Inferior parietal cortex (tissue), 1 donor: ENCODE measurements around the gene NTM.

Experiments
- DNase-seq: peaks from one replicate; pipeline ENCODE4 v3.0.0-alpha.2; 2016; ENCODE audit errors: extremely low spot score

NTM gene

DNA sequence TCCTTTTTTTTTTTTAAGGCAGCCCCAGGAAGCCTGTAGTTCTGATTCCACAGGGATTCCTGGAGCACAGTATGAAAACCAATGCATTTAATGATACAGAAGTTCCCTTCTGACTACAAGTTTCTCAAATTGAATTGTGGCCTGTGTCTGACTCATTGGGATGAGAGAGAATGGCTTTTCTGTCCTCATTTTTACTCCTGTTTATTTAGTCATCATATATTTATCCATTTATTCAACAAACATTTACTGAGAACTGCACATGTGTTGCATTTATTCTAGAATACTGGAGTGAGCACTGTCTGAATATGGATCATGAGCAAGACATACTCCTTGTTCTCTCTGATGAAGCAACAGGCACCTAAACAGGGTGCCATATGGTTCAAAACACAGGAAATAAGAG is 231.2 kb downstream of the NTM start:
- no peak for DNase-seq

DNA sequence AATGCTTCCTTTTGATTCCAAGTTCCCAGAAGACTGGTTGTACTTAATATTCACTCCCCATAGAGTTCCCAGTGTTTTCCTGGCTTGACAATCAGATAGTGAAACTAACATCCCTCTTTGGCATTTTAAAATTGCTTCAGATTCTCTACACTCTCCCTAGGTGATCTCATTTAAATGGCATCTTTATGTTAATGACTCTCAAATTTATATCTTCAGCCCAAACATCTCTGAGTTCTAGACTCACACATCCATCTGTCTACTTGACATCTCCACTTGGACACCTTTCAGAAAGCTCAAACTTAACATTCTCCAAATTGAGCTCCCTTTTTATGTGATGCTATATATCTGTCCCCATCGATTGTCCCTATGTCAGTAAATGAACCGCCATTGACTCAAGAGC is 232.0 kb downstream of the NTM start:
- DNase-seq, result no peak

DNA sequence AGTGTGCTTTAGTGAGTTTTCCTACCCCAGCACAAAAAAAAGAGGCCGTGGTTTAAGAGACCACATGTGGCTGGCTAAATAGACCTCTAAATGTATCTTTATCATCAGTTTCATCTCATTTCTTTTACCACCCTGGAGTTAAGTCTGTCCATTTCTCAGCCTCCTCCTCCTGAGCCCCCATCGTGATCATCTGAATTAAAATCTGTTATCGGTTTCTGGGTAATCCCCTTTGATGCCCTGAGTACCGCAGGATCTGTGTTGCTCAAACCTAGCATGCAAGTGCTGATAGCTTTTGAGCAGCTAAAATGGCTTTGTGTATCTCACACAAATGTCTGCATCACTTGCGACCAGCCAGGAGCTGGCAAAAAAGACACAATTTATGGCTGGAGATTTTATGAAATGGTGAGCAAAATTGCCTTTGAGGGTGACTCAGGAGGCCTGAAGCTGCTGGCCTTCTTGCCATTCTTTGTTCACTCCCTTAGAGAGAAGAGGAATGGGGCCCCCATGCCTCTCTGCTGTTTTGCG is 236.5 kb downstream of the NTM start:
- DNase-seq, result no peak

DNA sequence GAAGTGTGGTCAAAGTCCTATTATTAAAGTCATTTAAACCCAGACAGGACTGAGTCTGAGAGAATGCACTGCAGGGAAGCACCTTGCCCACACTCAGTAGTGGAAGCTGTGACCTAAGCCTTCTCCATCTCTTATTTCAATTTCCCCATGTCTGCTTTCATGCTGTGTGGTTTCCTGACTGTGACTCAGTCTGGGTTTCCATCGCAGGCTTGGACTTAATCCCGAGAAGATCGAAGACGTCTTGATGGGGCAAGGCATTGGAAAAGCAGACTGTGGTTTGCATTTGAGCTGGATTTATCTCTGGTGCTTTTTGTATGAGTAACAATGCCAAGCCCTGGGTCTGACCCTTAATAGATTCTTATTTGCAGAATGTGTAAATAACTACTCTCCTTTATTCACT is 238.9 kb downstream of the NTM start:
- DNase-seq, result no peak

DNA sequence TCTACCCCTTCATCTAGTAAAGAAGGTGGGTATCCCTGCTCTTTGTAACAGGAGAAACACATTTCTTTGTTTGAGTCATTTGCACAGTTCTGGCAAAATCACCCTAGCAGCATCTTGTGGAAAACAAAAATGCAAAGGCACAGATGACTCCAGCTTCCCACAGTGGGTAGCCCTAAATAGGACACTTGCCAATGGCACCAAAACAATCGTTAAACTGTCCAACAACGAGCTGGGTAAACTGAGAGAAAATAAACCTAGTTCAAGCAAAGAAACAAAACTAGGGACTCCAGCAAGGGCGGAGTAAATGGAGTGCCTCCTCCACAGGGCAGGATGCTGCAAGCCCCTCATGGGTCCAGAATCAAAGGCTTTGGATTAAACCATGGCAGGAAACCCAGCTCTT is 239.5 kb downstream of the NTM start:
- DNase-seq, result no peak

DNA sequence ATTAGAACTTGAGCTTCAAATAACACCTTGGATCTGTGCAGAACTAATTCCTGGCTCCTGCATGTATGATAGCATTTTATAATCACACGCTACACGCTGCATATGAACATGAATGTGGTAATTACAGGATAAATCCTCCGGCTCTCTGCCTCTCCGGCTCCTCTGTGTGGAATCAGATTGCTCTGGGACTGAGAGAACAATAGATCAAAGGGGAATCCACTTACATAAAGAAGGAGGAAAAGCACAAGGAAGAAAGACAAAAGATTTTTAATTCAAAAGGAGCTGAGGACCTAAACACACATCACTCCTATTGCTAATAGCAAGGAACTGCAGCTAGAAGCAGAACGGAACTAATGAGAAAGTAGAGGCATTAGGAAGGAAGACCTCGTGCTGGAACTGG is 240.9 kb downstream of the NTM start:
- no peak for DNase-seq

DNA sequence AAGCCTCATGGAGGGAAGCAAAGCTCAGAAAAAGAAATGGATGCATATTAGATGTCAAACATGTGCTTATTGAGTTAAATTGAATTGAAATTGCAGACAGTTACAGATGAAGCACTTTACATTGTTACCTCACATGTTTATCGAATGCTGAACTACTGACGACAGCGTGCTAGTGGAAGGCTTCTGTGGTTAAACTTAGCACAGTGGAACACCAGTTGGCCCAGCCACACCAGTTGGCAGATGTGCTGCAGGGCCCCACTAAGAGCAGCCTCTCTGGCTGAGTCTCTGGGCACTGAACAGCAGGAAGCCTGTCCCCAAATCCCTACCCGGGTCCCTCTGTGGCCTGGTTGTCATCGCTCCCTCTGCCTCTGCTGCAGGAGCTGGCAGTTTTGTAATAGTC is 242.1 kb downstream of the NTM start:
- DNase-seq, result no peak

DNA sequence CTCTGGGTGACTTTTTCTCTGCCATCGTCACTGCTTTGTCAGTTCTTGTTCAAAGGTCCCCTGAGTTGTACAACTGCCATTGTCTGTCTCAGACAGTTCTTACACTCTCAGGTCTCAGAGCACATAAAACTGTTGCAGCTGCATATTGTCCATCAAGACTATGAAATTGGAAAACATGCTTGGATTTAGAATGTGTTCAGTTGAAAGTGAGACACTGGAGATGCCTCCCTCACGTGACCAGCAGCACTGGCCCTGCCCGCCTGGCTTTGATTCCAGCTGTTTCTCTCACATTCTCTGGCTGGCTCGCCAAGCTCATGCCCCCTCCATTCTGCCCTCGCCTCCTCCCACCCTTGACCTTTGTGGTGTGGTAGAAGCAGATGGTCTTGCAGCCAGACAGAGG is 244.2 kb downstream of the NTM start:
- DNase-seq, result no peak

DNA sequence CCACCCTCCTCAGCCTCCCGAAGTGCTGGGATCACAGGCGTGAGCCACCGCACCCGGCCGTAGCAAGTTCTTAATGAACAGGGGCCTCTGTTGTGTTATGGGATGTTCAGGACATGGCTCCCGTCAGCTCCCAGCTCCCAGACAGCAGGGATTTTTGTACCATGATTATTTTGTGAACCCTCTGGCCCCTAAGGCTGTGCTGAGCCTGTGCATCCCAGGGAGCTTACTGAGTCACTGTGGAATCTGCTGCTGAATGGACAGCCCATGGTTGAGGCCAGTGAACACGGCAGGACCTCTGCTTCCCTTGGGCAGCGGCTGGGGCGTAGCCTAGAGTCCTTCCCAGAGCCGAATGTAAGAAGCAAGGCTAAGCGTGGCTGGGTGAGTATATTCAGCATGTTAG is 245.2 kb downstream of the NTM start:
- DNase-seq, result no peak

DNA sequence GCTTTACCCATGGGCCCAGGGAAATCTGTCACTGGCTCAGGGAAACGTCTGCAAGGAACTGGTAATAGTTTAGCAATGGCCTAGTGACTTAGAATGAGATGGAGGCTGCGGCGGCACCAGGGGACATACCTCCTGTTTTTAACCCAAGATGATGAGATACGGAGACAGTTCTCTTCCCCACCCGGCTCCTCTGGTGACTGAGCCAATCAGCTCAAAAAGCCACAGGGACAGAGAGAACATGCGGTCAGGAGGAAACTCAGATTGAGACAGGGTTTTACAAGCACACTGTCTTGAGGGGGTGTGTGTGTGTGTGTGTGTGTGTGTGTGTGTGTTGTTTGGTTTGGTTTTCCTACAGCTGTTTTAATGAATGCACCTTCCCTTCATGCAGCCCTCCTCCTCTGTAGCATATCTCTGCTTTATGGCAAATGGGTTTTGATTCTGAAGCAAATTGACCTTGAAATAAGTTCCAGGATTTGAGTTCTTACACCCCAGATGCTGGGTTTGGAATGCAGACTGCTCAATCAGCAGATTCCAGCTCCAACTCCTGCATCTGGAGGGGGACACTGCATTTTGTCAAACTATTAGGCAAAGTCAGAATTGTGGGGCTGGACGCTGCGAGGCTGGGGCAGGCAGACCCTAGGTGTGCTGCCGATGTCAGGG is 246.2 kb downstream of the NTM start:
- no peak for DNase-seq

DNA sequence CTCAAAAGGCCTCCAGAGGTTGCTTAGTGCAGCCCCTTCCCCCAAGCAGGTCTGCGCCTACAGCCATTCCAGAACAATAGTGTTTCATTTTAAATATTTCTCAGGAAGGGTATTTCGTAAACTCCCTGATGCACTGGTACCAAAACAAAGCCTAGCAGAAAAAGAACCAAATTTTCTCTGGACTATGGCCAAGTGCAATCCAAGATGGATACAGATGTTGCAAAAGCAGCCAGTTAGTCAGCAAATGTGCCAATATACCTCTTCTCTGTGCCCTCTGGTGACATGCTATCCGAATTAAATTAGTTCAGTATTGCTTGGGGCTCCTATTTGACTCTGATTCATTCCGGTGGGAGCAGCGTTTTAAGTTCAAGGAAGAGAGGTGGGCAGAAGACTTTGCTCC is 247.8 kb downstream of the NTM start:
- DNase-seq, result no peak

DNA sequence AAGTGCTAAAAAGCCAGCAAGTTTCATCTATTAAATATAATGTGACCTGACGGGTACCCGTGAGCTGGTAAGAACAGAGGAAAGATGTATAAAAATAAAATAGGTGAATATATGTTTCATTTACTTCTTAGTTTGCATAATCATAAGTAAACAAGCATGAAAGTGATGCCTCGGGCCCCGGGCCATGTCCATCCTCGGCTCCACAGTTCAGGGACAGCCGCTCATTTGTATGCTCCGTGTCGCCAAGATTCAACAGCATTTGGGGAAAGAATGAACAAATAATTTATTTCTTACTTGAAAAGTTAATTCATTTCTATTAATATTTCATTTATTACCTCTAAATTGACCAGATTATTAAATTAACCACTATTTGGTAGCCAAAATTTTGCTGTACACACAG is 251.8 kb downstream of the NTM start:
- no peak for DNase-seq

DNA sequence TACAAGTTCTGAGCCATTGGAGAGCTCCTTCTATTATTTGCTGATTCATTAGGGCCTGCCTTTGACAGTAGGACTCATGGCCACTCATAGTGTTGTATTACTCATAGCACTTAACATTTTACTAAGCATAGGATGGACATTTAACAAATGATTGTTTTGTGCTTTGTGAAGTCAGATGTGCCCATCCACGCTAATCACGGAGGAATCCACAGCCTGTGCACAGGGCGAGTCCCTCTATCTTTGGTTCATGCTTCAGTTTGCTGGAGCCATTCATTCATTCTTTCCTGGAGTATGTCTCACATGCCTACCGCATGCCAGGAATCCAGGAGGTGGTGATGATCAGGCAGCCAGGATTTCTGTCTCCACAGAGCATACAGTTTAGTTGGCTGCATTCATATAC is 254.1 kb downstream of the NTM start:
- DNase-seq, result no peak

DNA sequence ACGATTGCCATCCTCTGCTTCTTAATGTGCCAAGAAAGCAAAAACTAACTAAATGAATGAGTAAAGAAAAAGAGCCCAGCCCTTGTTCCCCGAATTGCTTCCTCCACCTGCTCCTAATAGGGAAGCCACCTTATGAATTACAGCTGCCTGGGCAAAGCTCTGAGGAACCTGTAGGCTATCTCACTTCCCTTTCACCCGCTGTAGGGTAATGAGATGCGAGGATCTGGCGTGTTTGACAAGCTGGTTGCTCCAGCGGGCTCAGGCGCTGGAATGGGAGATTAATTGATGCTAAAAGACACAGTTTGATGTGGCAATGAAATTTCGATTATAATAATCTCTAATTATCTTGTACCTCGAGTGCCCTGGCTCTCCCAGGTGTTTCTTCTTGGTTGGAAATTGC is 256.4 kb downstream of the NTM start:
- no peak for DNase-seq

DNA sequence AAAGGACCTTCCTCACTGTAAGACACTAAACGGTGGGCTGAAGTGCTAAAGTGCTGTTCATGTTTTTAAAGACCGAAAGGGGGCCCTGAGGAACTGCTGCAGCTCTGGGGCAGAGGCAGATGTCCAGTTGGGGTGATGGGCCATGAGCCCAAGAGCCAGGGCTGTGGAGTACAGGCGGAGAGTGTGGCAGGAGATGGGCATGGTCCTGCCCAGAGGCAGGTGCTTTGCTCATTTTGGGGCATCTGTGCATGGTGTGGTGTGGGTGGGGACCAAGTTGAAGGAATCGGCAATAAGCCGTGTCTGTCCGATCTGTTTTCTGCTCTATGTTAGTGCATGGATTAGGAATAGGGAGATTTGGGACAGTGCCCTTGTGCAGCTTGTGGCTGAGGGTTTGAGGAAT is 258.3 kb downstream of the NTM start:
- no peak for DNase-seq

DNA sequence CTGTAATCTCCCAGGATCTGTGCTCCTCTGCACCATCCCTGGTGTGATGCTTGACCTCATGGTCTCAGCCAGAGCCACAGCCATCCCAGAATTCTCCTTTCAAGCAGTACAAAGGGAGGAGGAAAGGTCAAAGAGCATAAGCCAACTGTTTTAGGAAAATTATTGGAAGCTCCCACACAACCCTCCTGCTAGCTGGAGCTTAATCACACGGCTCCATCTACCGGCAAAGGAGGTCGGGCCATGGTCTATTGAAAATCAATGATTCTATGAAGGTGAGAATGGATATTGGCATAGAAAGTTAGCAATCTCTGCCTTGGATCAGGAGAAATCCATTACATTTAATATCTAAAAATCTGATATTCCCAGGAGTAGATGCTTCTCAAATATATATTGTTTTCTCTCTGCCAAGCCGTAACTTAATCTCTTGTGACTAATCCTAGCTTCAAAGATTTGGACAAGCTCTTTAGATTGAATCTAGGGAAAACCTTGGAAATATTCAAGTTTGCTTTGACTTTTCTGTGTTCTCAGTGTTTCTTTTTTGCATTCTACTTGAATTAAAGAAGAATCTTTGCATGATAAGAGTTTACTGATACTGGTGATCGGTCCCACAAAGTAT is 259.6 kb downstream of the NTM start:
- no peak for DNase-seq

DNA sequence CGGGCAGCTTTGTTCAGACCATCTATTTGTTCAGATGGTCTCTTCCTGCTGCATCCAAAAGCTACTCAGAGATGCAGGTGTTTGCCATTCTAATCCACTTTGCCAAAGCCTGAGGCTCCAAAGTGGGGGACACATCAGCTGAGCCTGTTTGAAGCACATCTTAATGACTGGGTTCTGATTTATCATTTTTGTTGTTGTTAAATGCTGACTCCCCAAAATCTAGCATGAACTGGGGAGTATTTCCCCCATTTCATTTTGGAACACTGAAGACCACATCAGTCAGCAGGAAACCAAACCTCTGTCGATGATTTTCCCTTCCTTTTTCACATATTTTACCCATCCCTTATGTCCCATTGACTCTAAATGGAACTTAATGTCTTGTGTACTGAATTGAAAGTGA is 262.6 kb downstream of the NTM start:
- DNase-seq, result no peak

DNA sequence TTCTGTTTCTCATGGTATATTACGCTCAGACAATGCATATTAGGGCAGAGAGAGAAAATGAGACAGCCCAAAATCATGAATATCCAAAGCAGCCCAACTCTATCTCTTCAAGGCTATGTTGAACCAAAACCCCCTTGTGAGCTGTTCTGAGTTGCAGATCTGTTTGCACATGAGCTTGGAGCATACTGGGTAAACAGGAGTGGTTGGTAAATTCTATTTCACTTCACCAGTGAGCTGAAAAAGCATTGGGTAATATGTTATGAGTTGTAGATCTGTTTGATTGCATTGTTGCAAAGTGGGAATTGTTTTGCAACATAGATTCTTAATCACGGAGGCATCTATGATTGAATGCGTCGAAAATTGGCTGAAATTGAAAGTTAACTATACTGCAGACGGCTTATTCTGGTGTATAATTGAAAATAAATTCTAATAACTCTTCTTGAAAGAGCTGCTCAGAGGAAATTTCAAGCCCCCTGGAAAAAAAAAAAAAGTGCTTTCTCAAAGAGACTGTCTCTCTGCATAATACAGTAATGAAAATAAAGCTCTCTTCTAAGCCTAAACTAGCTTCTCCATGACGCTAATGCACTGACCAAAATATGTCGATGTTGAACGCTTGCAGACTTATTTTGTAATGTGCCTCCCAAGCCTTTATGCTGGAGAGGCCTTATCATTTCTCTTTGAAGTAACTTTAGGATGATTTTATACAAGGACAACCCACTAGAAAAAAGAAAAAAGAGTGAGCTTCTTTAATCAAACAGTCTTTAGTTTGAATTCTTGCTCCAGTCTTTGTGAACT is 263.7 kb downstream of the NTM start:
- DNase-seq, result no peak

DNA sequence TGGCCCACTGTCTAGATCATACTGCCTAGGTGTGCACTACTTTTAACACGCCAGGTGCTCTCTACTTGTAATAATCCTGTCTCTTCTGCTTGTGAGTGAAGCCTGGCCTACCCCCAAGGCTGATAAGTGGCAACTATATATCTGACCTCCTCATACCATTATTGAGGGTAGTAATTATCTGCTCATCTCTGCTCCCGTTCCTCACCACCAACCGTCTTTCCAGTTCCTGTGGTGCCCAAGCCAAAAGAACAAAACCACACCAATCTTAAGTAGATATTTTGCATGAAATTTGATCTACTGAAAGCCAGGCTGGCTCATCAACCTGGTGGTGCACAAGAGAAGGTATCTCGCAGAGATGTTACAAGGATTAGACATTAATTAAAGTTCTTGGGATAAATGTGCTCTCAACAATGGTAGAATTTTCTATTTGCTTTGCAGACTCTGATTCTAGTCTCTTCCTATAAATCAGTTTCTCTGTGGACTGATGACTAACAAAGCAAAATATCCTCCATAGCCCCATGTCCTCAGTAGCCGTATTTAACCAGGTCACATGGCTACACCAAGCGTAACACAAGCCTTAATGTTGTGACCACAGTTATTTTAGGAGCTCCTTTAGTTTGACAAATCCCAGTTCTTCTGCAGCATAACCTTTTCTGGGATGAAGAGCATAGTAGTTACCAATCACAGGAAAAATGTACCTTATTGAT is 267.2 kb downstream of the NTM start:
- DNase-seq, result no peak

DNA sequence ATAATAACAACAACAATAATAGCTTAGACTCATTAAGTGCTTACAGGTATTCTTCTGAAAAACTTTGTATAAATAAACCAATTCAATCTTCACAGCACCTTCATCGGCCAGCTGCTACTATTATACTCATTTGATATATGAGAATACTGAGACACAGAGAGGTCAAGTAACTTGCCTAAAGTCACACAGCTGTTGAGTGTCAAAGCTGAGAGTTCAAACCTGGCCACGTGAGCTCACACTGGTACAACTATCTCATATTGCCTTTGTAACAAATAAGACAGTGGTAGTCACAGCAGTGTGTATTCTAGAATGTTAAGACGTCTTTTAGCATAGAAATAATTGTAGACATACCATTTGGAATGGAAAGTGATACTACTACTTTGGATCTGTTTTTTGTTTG is 268.5 kb downstream of the NTM start:
- no peak for DNase-seq

DNA sequence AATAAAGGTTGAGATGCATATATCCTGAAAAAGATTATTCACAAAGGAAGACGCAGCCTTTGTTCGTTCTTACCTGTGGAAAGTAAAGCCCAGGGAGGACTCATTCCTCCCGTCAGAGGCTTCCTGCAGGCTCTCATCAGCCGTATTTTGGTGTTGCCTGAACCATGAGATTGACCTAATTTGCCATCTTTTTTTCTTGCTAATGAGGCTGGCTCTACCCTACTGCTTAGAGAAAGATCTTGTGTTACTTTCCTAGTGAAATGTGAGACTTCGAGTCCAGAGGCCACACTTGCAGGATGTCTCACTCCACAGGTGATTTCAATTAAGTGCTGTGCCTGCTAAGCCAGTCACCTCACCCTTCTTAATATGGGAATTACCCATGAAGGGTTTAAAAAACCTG is 269.9 kb downstream of the NTM start:
- DNase-seq, result no peak

DNA sequence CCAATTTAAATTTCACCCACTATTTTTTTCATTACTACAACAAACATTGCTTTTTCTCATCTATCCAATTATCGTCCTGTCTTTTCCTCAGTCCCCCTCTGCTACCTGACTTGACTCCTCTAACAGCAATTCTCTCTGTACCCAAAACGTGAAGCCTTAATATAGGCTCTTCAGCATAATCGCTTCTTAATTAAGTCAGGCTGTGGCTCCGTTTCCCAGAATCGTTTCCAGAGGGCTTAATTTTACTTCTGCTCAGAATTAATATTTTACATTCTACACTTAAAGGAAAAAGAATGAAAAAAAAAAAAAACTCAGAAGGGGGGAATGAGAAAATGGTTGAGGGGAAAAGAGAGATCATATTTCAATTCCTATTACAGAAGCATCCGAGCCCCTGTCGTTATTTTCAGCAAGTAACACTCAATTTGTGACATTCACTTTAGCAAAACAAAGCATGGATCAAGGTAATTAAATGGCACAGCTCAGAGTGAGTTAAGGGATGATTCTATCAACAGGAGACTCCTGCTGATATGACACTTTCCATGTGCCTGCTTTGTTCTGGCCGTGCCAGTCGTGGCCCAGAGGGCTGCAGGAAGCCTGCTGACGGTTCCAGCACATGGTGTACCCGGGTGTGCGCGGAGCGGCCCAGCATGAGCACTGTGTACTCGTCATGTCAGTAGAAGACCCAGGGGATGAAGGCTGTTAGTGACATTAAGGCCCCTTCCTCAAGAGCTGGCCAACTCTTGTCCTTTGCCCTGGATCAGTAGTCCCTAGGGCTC is 272.5 kb downstream of the NTM start:
- no peak for DNase-seq
